H9 (cell line): Measurements from ENCODE around the gene PCDHGA6. TPM values are rescaled to one million over a fixed set of nuclear protein-coding genes. Genes with fewer than 3 reads are reported as not detected.
"Not testable (repeated sequence)": the region's sequence is repeated elsewhere in the genome, so short reads cannot be mapped to it uniquely, and the experiment has no call there.

Experiments
- DNase-seq: peaks from one replicate; pipeline ENCODE4 v3.0.0-alpha.2; 2017
- H2AFZ ChIP-seq: one replicate; pipeline ENCODE4 v1.6.1; 2013; ENCODE audit warnings: mild to moderate bottlenecking, low read length, control low read depth, moderate library complexity
- H2AK5ac ChIP-seq: 2 replicates; pipeline ENCODE4 v1.6.1; 2013; ENCODE audit warnings: low read length, control low read depth, mixed read lengths; ENCODE audit not compliant: insufficient read length
- H2BK120ac ChIP-seq: one replicate; pipeline ENCODE4 v1.6.1; 2013; ENCODE audit warnings: low read depth, mild to moderate bottlenecking, low read length, control low read depth, inconsistent platforms; ENCODE audit not compliant: poor library complexity, severe bottlenecking
- H2BK12ac ChIP-seq: 2 replicates; pipeline ENCODE4 v1.6.1; 2013; ENCODE audit warnings: low read length, control low read depth, mixed read lengths, low read depth; ENCODE audit not compliant: insufficient read length
- H2BK15ac ChIP-seq: 2 replicates; pipeline ENCODE4 v1.6.1; 2013; ENCODE audit warnings: low read depth, low read length, control low read depth
- H2BK20ac ChIP-seq: one replicate; pipeline ENCODE4 v1.6.1; 2013; ENCODE audit warnings: low read depth, mild to moderate bottlenecking, low read length, control low read depth, inconsistent platforms; ENCODE audit not compliant: poor library complexity, severe bottlenecking
- H2BK5ac ChIP-seq: 2 replicates; pipeline ENCODE4 v1.6.1; 2013; ENCODE audit warnings: low read length, control low read depth, mixed read lengths; ENCODE audit not compliant: insufficient read length
- H3K14ac ChIP-seq: 2 replicates; pipeline ENCODE4 v1.6.1; 2013; ENCODE audit warnings: low read length, control low read depth; ENCODE audit not compliant: insufficient read depth
- H3K18ac ChIP-seq: 2 replicates; pipeline ENCODE4 v1.6.1; 2013; ENCODE audit warnings: low read depth, mild to moderate bottlenecking, mixed read lengths, low read length, control low read depth; ENCODE audit not compliant: insufficient read length
- H3K23ac ChIP-seq: 2 replicates; pipeline ENCODE4 v1.6.1; 2013; ENCODE audit warnings: low read length, control low read depth, mixed read lengths, low read depth; ENCODE audit not compliant: insufficient read length
- H3K23me2 ChIP-seq: 2 replicates; pipeline ENCODE4 v1.6.1; 2013; ENCODE audit warnings: low read depth, mild to moderate bottlenecking, mixed read lengths, low read length, control low read depth; ENCODE audit not compliant: insufficient read length, poor library complexity, severe bottlenecking
- H3K27ac ChIP-seq: 2 replicates; pipeline ENCODE4 v1.5.1; 2013; ENCODE audit warnings: low read length, control low read depth, mixed read lengths, low read depth; ENCODE audit not compliant: insufficient read length
- H3K27me3 ChIP-seq: 2 replicates; pipeline ENCODE4 v1.6.1; 2013; ENCODE audit warnings: low read length, control low read depth, inconsistent platforms; ENCODE audit not compliant: insufficient read depth
- H3K4ac ChIP-seq: 2 replicates; pipeline ENCODE4 v1.6.1; 2013; ENCODE audit warnings: low read depth, mild to moderate bottlenecking, control low read depth, inconsistent platforms, low read length, moderate library complexity
- H3K4me1 ChIP-seq: 2 replicates; pipeline ENCODE4 v1.6.1; 2013; ENCODE audit warnings: low read length, control low read depth, inconsistent platforms; ENCODE audit not compliant: insufficient read depth
- H3K4me2 ChIP-seq: 2 replicates; pipeline ENCODE4 v1.6.1; 2013; ENCODE audit warnings: low read length, control low read depth, mixed read lengths; ENCODE audit not compliant: insufficient read length, insufficient read depth
- H3K56ac ChIP-seq: 2 replicates; pipeline ENCODE4 v1.6.1; 2013; ENCODE audit warnings: low read depth, mild to moderate bottlenecking, mixed read lengths, low read length, control low read depth; ENCODE audit not compliant: insufficient read length
- H3K79me1 ChIP-seq: 2 replicates; pipeline ENCODE4 v1.6.1; 2013; ENCODE audit warnings: low read depth, mild to moderate bottlenecking, moderate library complexity, low read length, control low read depth, inconsistent platforms; ENCODE audit not compliant: insufficient read depth, poor library complexity, severe bottlenecking
- H3K79me2 ChIP-seq: 2 replicates; pipeline ENCODE4 v1.6.1; 2013; ENCODE audit warnings: low read length, control low read depth, inconsistent platforms; ENCODE audit not compliant: insufficient read depth
- H3K9ac ChIP-seq: 2 replicates; pipeline ENCODE4 v1.6.1; 2013; ENCODE audit warnings: low read length, control low read depth, mixed read lengths; ENCODE audit not compliant: insufficient read length; ENCODE audit errors: extremely low read depth
- H3K9me3 ChIP-seq: one replicate; pipeline ENCODE4 v1.6.1; 2013; ENCODE audit warnings: low read depth, low read length, inconsistent platforms; ENCODE audit not compliant: control insufficient read depth
- H3T11ph ChIP-seq: one replicate; pipeline ENCODE4 v1.6.1; 2013; ENCODE audit warnings: mild to moderate bottlenecking, low read length, control low read depth, inconsistent platforms
- H4K20me1 ChIP-seq: one replicate; pipeline ENCODE4 v1.6.1; 2013; ENCODE audit not compliant: control insufficient read depth, insufficient read length, insufficient read depth
- H4K5ac ChIP-seq: 2 replicates; pipeline ENCODE4 v1.6.1; 2013; ENCODE audit warnings: low read depth, mild to moderate bottlenecking, mixed read lengths, low read length, control low read depth; ENCODE audit not compliant: insufficient read length
- H4K8ac ChIP-seq: replicated peaks from 2 replicates; pipeline ENCODE4 v1.6.1; 2013; ENCODE audit warnings: low read length, control low read depth, mixed read lengths, low read depth; ENCODE audit not compliant: insufficient read length
- H4K91ac ChIP-seq: 2 replicates; pipeline ENCODE4 v1.6.1; 2013; ENCODE audit warnings: low read depth, mild to moderate bottlenecking, moderate library complexity, mixed read lengths, low read length, control low read depth; ENCODE audit not compliant: insufficient read length
- H3K27ac Mint-ChIP-seq, 3 experiments: 2 replicates in 2 of 3; 3 replicates in 1 of 3; pipeline ENCODE4 v1.8.0; 2020 to 2021; ENCODE audit warnings: mixed read lengths in 3 of 3, mild to moderate bottlenecking in 1 of 3, moderate library complexity in 1 of 3
- H3K27me3 Mint-ChIP-seq: 2 replicates; pipeline ENCODE4 v1.8.0; 2021; ENCODE audit warnings: low read depth, mild to moderate bottlenecking, moderate library complexity, mixed read lengths
- H3K36me3 Mint-ChIP-seq, 3 experiments: 2 replicates in 2 of 3; 3 replicates in 1 of 3; pipeline ENCODE4 v1.8.0; 2020 to 2021; ENCODE audit warnings: low read depth in 3 of 3, mixed read lengths in 3 of 3; ENCODE audit not compliant: insufficient read depth in 1 of 3
- H3K4me1 Mint-ChIP-seq, 2 experiments: 2 replicates each; pipeline ENCODE4 v1.8.0; 2020; ENCODE audit warnings: mixed read lengths in 2 of 2
- H3K4me3 Mint-ChIP-seq, 2 experiments: 2 replicates in 1 of 2; 3 replicates in 1 of 2; pipeline ENCODE4 v1.8.0; 2020 to 2021; ENCODE audit warnings: mild to moderate bottlenecking in 2 of 2, mixed read lengths in 2 of 2, moderate library complexity in 1 of 2
- H3K9me3 Mint-ChIP-seq, 2 experiments: 2 replicates in 1 of 2; 3 replicates in 1 of 2; pipeline ENCODE4 v1.8.0; 2020; ENCODE audit warnings: mild to moderate bottlenecking in 2 of 2, mixed read lengths in 2 of 2, moderate library complexity in 1 of 2
- CTCF ChIP-seq: fragments of 200-600 bp; sonication (generic); conservative IDR thresholded peaks from 3 replicates; pipeline ENCODE4 v1.8.0; 2021; ENCODE audit warnings: antibody characterized with exemption, mild to moderate bottlenecking
- WGBS: extraction: QIAGEN DNeasy Blood & Tissue Kit; methylation state at CpG from one replicate; pipeline ENCODE4 v1.1.7; 2013; ENCODE audit warnings: missing lambda C conversion rate, low lambda C conversion rate, mixed read lengths; ENCODE audit not compliant: insufficient read length; ENCODE audit errors: extremely low coverage; 5-methylcytosine and 5-hydroxymethylcytosine counted together
- total RNA-seq: library from RNA; stranded (reverse); gene quantifications from 2 replicates; pipeline ENCODE4 v1.2.1, GENCODE V29; 2021

The PCDHGA6 gene
- total RNA-seq, 1 experiment from 2014 or later, result 1.7 TPM

GRCh38 chr5:141397756-141398551, 24.3 kb downstream of the PCDHGA6 start, which contains the start of gene PCDHGB5:
Gene PCDHGB5, plus strand, starts transcription at chr5:141397947. Its CDS starts 181 bp downstream, at chr5:141398128.
- not testable (repeated sequence) for H3K4me1 ChIP-seq, H2BK15ac ChIP-seq, H2AFZ ChIP-seq, H3K23ac ChIP-seq, H2BK120ac ChIP-seq, H4K5ac ChIP-seq, H3K79me1 ChIP-seq, H3K4me2 ChIP-seq, H3K9ac ChIP-seq, H2BK5ac ChIP-seq, H2BK12ac ChIP-seq, H3K4me1 Mint-ChIP-seq, H4K20me1 ChIP-seq, H3K27ac ChIP-seq, H2AK5ac ChIP-seq, H3K27me3 Mint-ChIP-seq, H3K56ac ChIP-seq, H4K8ac ChIP-seq, H3K27ac Mint-ChIP-seq, H3K14ac ChIP-seq, H3K23me2 ChIP-seq, H3K79me2 ChIP-seq, H4K91ac ChIP-seq, H2BK20ac ChIP-seq, H3K18ac ChIP-seq, H3K4ac ChIP-seq, H3T11ph ChIP-seq, H3K27me3 ChIP-seq
- H3K9me3 ChIP-seq, result peaks cover 36% of the 10 kb centered on the region
- peak within 1 kb of the TSS in 1 of 2 experiments; percentile 57; a peak in 2 of 5 replicates for H3K4me3 Mint-ChIP-seq
- peak; percentile 47 for DNase-seq
- H3K9me3 Mint-ChIP-seq, result peaks cover 54 to 72% of the 10 kb centered on the region in 2 experiments
- TF ChIP-seq CTCF, result peak; percentile 61
- no CpG with 5 or more reads among the region's 43 CpGs for WGBS
- H3K36me3 Mint-ChIP-seq, result peaks cover 26 to 51% (median 50%) of the 10 kb centered on the region in 3 experiments
